ENCODE results near the gene RHO.

- no peak for TF ChIP-seq EZH2 (IDR thresholded peaks at IDR 0.05; ENCODE audit: low read length, missing control alignments)
- TF ChIP-seq CTCF (conservative IDR thresholded peaks at IDR 0.05 in 1 of 2, IDR thresholded peaks at IDR 0.05 in 1 of 2; ENCODE audit: low read depth in 1 of 2, low read length in 2 of 2) = no peak
These were observed 30.5 kb downstream of the RHO start for GRCh38 chr3:129558772-129559564.
